ENCODE measurements around the gene MMRN2.

MMRN2 gene

GRCh38 chr10:86968994-86969355 is 11.6 kb upstream of the MMRN2 start:
- DNase-seq, result no peak

GRCh38 chr10:86968271-86968993 is 11.0 kb upstream of the MMRN2 start, which contains the start of gene ADIRF:
ADIRF (plus strand) TSS chr10:86968482; CDS start chr10:86968545, 63 bp downstream.
- DNase-seq, result no peak

GRCh38 chr10:86967481-86967941 is 10.1 kb upstream of the MMRN2 start:
- DNase-seq, result no peak

- DNase-seq, result no peak
Measured at GRCh38 chr10:86965986-86966654, 8.7 kb upstream of the MMRN2 start.

- DNase-seq, result no peak
Measured at GRCh38 chr10:86964847-86965190, 7.4 kb upstream of the MMRN2 start.

GRCh38 chr10:86964061-86964846 is 6.8 kb upstream of the MMRN2 start:
- no peak for DNase-seq

- no peak for DNase-seq
Measured at GRCh38 chr10:86963341-86963919, 6.0 kb upstream of the MMRN2 start.

GRCh38 chr10:86962981-86963310 is 5.5 kb upstream of the MMRN2 start:
- no peak for DNase-seq

GRCh38 chr10:86962136-86962980 is 4.9 kb upstream of the MMRN2 start:
- no peak for DNase-seq

- DNase-seq, result no peak
Measured at GRCh38 chr10:86961481-86962091, 4.2 kb upstream of the MMRN2 start.

GRCh38 chr10:86960863-86961434 is 3.5 kb upstream of the MMRN2 start:
- DNase-seq, result no peak

- peak; percentile 53 for DNase-seq
Measured at GRCh38 chr10:86960003-86960862, 2.8 kb upstream of the MMRN2 start.

GRCh38 chr10:86959737-86960002 is 2.3 kb upstream of the MMRN2 start:
- no peak for DNase-seq

- DNase-seq, result no peak
Measured at GRCh38 chr10:86958901-86959736, 1.7 kb upstream of the MMRN2 start.

GRCh38 chr10:86958116-86958900 is 893 bp upstream of the MMRN2 start, which contains the start of gene SNCG:
SNCG (plus strand) TSS chr10:86958599; CDS start chr10:86958698, 99 bp downstream.
- no peak for DNase-seq

GRCh38 chr10:86956848-86957448 is 467 bp downstream of the MMRN2 start:
- DNase-seq, result no peak

GRCh38 chr10:86956195-86956847 is 1.1 kb downstream of the MMRN2 start:
- DNase-seq, result no peak
